ENCODE measurements around the gene BTNL9. TPM values are rescaled to one million over a fixed set of nuclear protein-coding genes. Genes with fewer than 3 reads are reported as not detected.

BTNL9 gene
- total RNA-seq, 2 experiments from 2014 or later = not detected

- POLR2A ChIA-PET = no interaction called here
- no peak overlapping the region for H3K4me3 Mint-ChIP-seq
- H3K9me3 Mint-ChIP-seq = no peaks in the 10 kb centered on the region
- no peaks in the 10 kb centered on the region for H3K36me3 Mint-ChIP-seq
- ATAC-seq (ENCODE audit: low read depth) = no peak
- H3K27ac Mint-ChIP-seq = no peak overlapping the region
- no peak for DNase-seq
- peaks cover 77% of the 10 kb centered on the region for H3K27me3 Mint-ChIP-seq
- no peaks in the 10 kb centered on the region for H3K4me1 Mint-ChIP-seq
Observed at GRCh38 chr5:181060231-181060590, 20.1 kb downstream of the BTNL9 start.

GRCh38 chr5:181060924-181061323, 20.9 kb downstream of the BTNL9 start:
- ATAC-seq (ENCODE audit: low read depth) = no peak
- Mint-ChIP-seq H3K36me3 (no peaks in the 10 kb centered on the region), H3K9me3 (no peaks in the 10 kb centered on the region), H3K4me3 (no peak overlapping the region), H3K27ac (no peak overlapping the region), H3K27me3 (peaks cover 70% of the 10 kb centered on the region), H3K4me1 (no peaks in the 10 kb centered on the region)
- POLR2A ChIA-PET = no interaction called here
- DNase-seq = no peak

- Mint-ChIP-seq H3K4me1 (no peaks in the 10 kb centered on the region), H3K27ac (no peak overlapping the region), H3K27me3 (peaks cover 64% of the 10 kb centered on the region), H3K4me3 (no peak overlapping the region), H3K9me3 (no peaks in the 10 kb centered on the region), H3K36me3 (no peaks in the 10 kb centered on the region)
- DNase-seq = no peak
- POLR2A ChIA-PET = no interaction called here
- no peak for ATAC-seq (ENCODE audit: low read depth)
Observed at GRCh38 chr5:181061645-181062044, 21.6 kb downstream of the BTNL9 start.

GRCh38 chr5:181062631-181063030, 22.6 kb downstream of the BTNL9 start:
- Mint-ChIP-seq H3K27me3 (peaks cover 60% of the 10 kb centered on the region), H3K36me3 (no peaks in the 10 kb centered on the region), H3K9me3 (no peaks in the 10 kb centered on the region), H3K4me1 (no peaks in the 10 kb centered on the region), H3K4me3 (no peak overlapping the region), H3K27ac (no peak overlapping the region)
- POLR2A ChIA-PET = no interaction called here
- DNase-seq (no peak), ATAC-seq (ENCODE audit: low read depth) (no peak)

- no peaks in the 10 kb centered on the region for H3K9me3 Mint-ChIP-seq
- H3K4me1 Mint-ChIP-seq = no peaks in the 10 kb centered on the region
- POLR2A ChIA-PET = no interaction called here
- no peak overlapping the region for H3K4me3 Mint-ChIP-seq
- H3K27ac Mint-ChIP-seq = no peak overlapping the region
- ATAC-seq (ENCODE audit: low read depth) = no peak
- H3K27me3 Mint-ChIP-seq = peaks cover 60% of the 10 kb centered on the region
- DNase-seq = no peak
- H3K36me3 Mint-ChIP-seq = no peaks in the 10 kb centered on the region
Observed at GRCh38 chr5:181063514-181063913, 23.4 kb downstream of the BTNL9 start.

GRCh38 chr5:181064987-181065386, 24.9 kb downstream of the BTNL9 start:
- no peaks in the 10 kb centered on the region for H3K36me3 Mint-ChIP-seq
- H3K9me3 Mint-ChIP-seq = no peaks in the 10 kb centered on the region
- H3K27ac Mint-ChIP-seq = no peak overlapping the region
- ATAC-seq (ENCODE audit: low read depth) (no peak), DNase-seq (no peak)
- no peak overlapping the region for H3K4me3 Mint-ChIP-seq
- POLR2A ChIA-PET = no interaction called here
- peaks cover 62% of the 10 kb centered on the region for H3K27me3 Mint-ChIP-seq
- H3K4me1 Mint-ChIP-seq = no peaks in the 10 kb centered on the region

GRCh38 chr5:181069767-181070491, 29.9 kb downstream of the BTNL9 start:
- no peak for ATAC-seq (ENCODE audit: low read depth)
- Mint-ChIP-seq H3K4me3 (no peak overlapping the region), H3K4me1 (no peaks in the 10 kb centered on the region), H3K27ac (no peak overlapping the region), H3K36me3 (no peaks in the 10 kb centered on the region), H3K9me3 (peaks cover 2% of the 10 kb centered on the region), H3K27me3 (peaks cover 35% of the 10 kb centered on the region)
- POLR2A ChIA-PET = no interaction called here
- no peak for DNase-seq

- Mint-ChIP-seq H3K27ac (no peak overlapping the region), H3K9me3 (peaks cover 7% of the 10 kb centered on the region), H3K36me3 (no peaks in the 10 kb centered on the region), H3K4me1 (no peaks in the 10 kb centered on the region), H3K4me3 (no peak overlapping the region), H3K27me3 (peaks cover 37% of the 10 kb centered on the region)
- ATAC-seq (ENCODE audit: low read depth) (no peak), DNase-seq (no peak)
- POLR2A ChIA-PET = no interaction called here
Observed at GRCh38 chr5:181070523-181070922, 30.5 kb downstream of the BTNL9 start.

- peaks cover 37% of the 10 kb centered on the region for H3K27me3 Mint-ChIP-seq
- POLR2A ChIA-PET = no interaction called here
- H3K9me3 Mint-ChIP-seq = peaks cover 7% of the 10 kb centered on the region
- no peaks in the 10 kb centered on the region for H3K36me3 Mint-ChIP-seq
- DNase-seq (no peak), ATAC-seq (ENCODE audit: low read depth) (no peak)
- no peak overlapping the region for H3K27ac Mint-ChIP-seq
- H3K4me3 Mint-ChIP-seq = no peak overlapping the region
- no peaks in the 10 kb centered on the region for H3K4me1 Mint-ChIP-seq
Observed at GRCh38 chr5:181071257-181071656, 31.2 kb downstream of the BTNL9 start.

GRCh38 chr5:181076920-181077319, 36.9 kb downstream of the BTNL9 start:
- POLR2A ChIA-PET = no interaction called here
- no peak for ATAC-seq (ENCODE audit: low read depth)
- Mint-ChIP-seq H3K27ac (no peak overlapping the region), H3K9me3 (peaks cover 9% of the 10 kb centered on the region), H3K36me3 (no peaks in the 10 kb centered on the region), H3K4me1 (no peaks in the 10 kb centered on the region), H3K27me3 (peaks cover 23% of the 10 kb centered on the region), H3K4me3 (no peak overlapping the region)
- no peak for DNase-seq

- POLR2A ChIA-PET = no interaction called here
- no peak overlapping the region for H3K27ac Mint-ChIP-seq
- no peak for ATAC-seq (ENCODE audit: low read depth)
- H3K36me3 Mint-ChIP-seq = no peaks in the 10 kb centered on the region
- H3K9me3 Mint-ChIP-seq = peaks cover 2% of the 10 kb centered on the region
- DNase-seq = no peak
- H3K4me1 Mint-ChIP-seq = no peaks in the 10 kb centered on the region
- H3K27me3 Mint-ChIP-seq = peaks cover 52% of the 10 kb centered on the region
- no peak overlapping the region for H3K4me3 Mint-ChIP-seq
Observed at GRCh38 chr5:181081989-181082388, 41.9 kb downstream of the BTNL9 start.

GRCh38 chr5:181084621-181085195, 44.6 kb downstream of the BTNL9 start:
- Mint-ChIP-seq H3K27me3 (peaks cover 46% of the 10 kb centered on the region), H3K4me3 (no peak overlapping the region), H3K9me3 (no peaks in the 10 kb centered on the region), H3K4me1 (no peaks in the 10 kb centered on the region), H3K27ac (no peak overlapping the region), H3K36me3 (no peaks in the 10 kb centered on the region)
- POLR2A ChIA-PET = no interaction called here
- no peak for ATAC-seq (ENCODE audit: low read depth)
- no peak for DNase-seq

GRCh38 chr5:181086026-181086883, 46.2 kb downstream of the BTNL9 start:
- Mint-ChIP-seq H3K4me1 (no peaks in the 10 kb centered on the region), H3K36me3 (no peaks in the 10 kb centered on the region), H3K27ac (no peak overlapping the region), H3K9me3 (no peaks in the 10 kb centered on the region), H3K27me3 (peaks cover 40% of the 10 kb centered on the region), H3K4me3 (no peak overlapping the region)
- DNase-seq = no peak
- ATAC-seq (ENCODE audit: low read depth) = no peak
- POLR2A ChIA-PET = no interaction called here

GRCh38 chr5:181086884-181087205, 46.8 kb downstream of the BTNL9 start:
- DNase-seq = no peak
- POLR2A ChIA-PET = no interaction called here
- H3K27ac Mint-ChIP-seq = no peak overlapping the region
- no peaks in the 10 kb centered on the region for H3K36me3 Mint-ChIP-seq
- no peaks in the 10 kb centered on the region for H3K9me3 Mint-ChIP-seq
- H3K4me3 Mint-ChIP-seq = no peak overlapping the region
- ATAC-seq (ENCODE audit: low read depth) = no peak
- H3K4me1 Mint-ChIP-seq = no peaks in the 10 kb centered on the region
- peaks cover 37% of the 10 kb centered on the region for H3K27me3 Mint-ChIP-seq
